ENCODE measurements around the gene SMIM9. TPM values are rescaled to one million over a fixed set of nuclear protein-coding genes. Genes with fewer than 3 reads are reported as not detected.
"Not testable (repeated sequence)": the region's sequence is repeated elsewhere in the genome, so short reads cannot be mapped to it uniquely, and the experiment has no call there.

SMIM9 gene
- total RNA-seq, 1 experiment from 2014 or later, result not detected

- not testable (repeated sequence) for DNase-seq (ENCODE audit: extremely low read depth, low read depth)
These were observed 18.1 kb downstream of the SMIM9 start for GRCh38 chrX:154816326-154816898.

- no peak for DNase-seq (ENCODE audit: extremely low read depth, low read depth)
These were observed 19.1 kb downstream of the SMIM9 start for GRCh38 chrX:154815274-154815818.

GRCh38 chrX:154813801-154814200 lies 20.7 kb downstream of the SMIM9 start:
- no peak for DNase-seq (ENCODE audit: extremely low read depth, low read depth)

- no peak for DNase-seq (ENCODE audit: extremely low read depth, low read depth)
These were observed 21.9 kb downstream of the SMIM9 start for GRCh38 chrX:154812341-154813101.

- DNase-seq (ENCODE audit: extremely low read depth, low read depth), result no peak
These were observed 24.4 kb downstream of the SMIM9 start for GRCh38 chrX:154809939-154810665.

- DNase-seq (ENCODE audit: extremely low read depth, low read depth), result no peak
These were observed 27.5 kb downstream of the SMIM9 start for GRCh38 chrX:154806837-154807501.

- no peak for DNase-seq (ENCODE audit: extremely low read depth, low read depth)
These were observed 28.8 kb downstream of the SMIM9 start for GRCh38 chrX:154805696-154806091.

- peak; percentile 65 for DNase-seq (ENCODE audit: extremely low read depth, low read depth)
These were observed 29.3 kb downstream of the SMIM9 start, which contains the start of gene MPP1 for GRCh38 chrX:154804957-154805695. Gene MPP1 (minus strand): TSS chrX:154805485. CDS start chrX:154805373, 112 bp downstream.

- no peak for DNase-seq (ENCODE audit: extremely low read depth, low read depth)
These were observed 30.1 kb downstream of the SMIM9 start for GRCh38 chrX:154804261-154804956.

GRCh38 chrX:154802947-154803346 lies 31.5 kb downstream of the SMIM9 start:
- no peak for DNase-seq (ENCODE audit: extremely low read depth, low read depth)

GRCh38 chrX:154800478-154801210 lies 33.8 kb downstream of the SMIM9 start:
- DNase-seq (ENCODE audit: extremely low read depth, low read depth), result no peak

GRCh38 chrX:154799556-154800348 lies 34.7 kb downstream of the SMIM9 start:
- no peak for DNase-seq (ENCODE audit: extremely low read depth, low read depth)

GRCh38 chrX:154797006-154797405 lies 37.5 kb downstream of the SMIM9 start:
- DNase-seq (ENCODE audit: extremely low read depth, low read depth), result no peak

- no peak for DNase-seq (ENCODE audit: extremely low read depth, low read depth)
These were observed 39.4 kb downstream of the SMIM9 start for GRCh38 chrX:154795016-154795415.

- no peak for DNase-seq (ENCODE audit: extremely low read depth, low read depth)
These were observed 41.2 kb downstream of the SMIM9 start for GRCh38 chrX:154793084-154793795.

- DNase-seq (ENCODE audit: extremely low read depth, low read depth), result no peak
These were observed 42.5 kb downstream of the SMIM9 start for GRCh38 chrX:154791939-154792338.

GRCh38 chrX:154791467-154791866 lies 43.0 kb downstream of the SMIM9 start:
- DNase-seq (ENCODE audit: extremely low read depth, low read depth), result no peak

Data from NCI-H460 (cell line).